Muscle of leg (tissue), 11 donors: Measurements from ENCODE around the gene CNIH2. TPM values are rescaled to one million over a fixed set of nuclear protein-coding genes. Genes with fewer than 3 reads are reported as not detected.
"Not testable (repeated sequence)": the region's sequence is repeated elsewhere in the genome, so short reads cannot be mapped to it uniquely, and the experiment has no call there.

Source experiments
- DNase-seq: peaks from one replicate; pipeline ENCODE4 v3.0.0; 2013
- H3K27ac ChIP-seq: one replicate; pipeline ENCODE4 v1.5.1; 2013; ENCODE audit warnings: mild to moderate bottlenecking, low read length, control low read depth
- H3K27me3 ChIP-seq: one replicate; pipeline ENCODE4 v1.6.1; 2013; ENCODE audit warnings: low read length; ENCODE audit not compliant: control insufficient read depth, insufficient read depth
- H3K36me3 ChIP-seq: one replicate; pipeline ENCODE4 v1.6.1; 2013; ENCODE audit warnings: low read length; ENCODE audit not compliant: control insufficient read depth, insufficient read depth
- H3K4me1 ChIP-seq: one replicate; pipeline ENCODE4 v1.6.1; 2013; ENCODE audit warnings: low read length; ENCODE audit not compliant: control insufficient read depth, insufficient read depth
- H3K4me3 ChIP-seq: one replicate; pipeline ENCODE4 v1.5.1; 2013; ENCODE audit warnings: low read length, control low read depth
- H3K9me3 ChIP-seq: replicated peaks from 2 replicates; pipeline ENCODE4 v1.6.1; 2013; ENCODE audit warnings: low read depth, low read length; ENCODE audit not compliant: control insufficient read depth
- WGBS: methylation state at CpG from one replicate; pipeline ENCODE4 v1.1.5; 2013; ENCODE audit warnings: missing lambda C conversion rate; ENCODE audit not compliant: insufficient coverage; 5-methylcytosine and 5-hydroxymethylcytosine counted together
- polyA plus RNA-seq, 8 donors: library from polyadenylated mRNA; unstranded; fragments of 120-200 nt; gene quantifications; one replicate each; pipeline versions ENCODE4 v1.2.1 to v1.2.3, GENCODE V29; 2013; ENCODE audit warnings: inconsistent platforms in 1 of 8, low replicate concordance in 1 of 8; ENCODE audit not compliant: insufficient read length in 8 of 8, insufficient read depth in 1 of 8
- total RNA-seq: library from RNA; stranded (reverse); fragments of 120-200 nt; gene quantifications from one replicate; pipeline ENCODE4 v1.2.4, GENCODE V29; 2013

The CNIH2 gene
- total and polyA plus RNA-seq, 9 donors = 1.0 to 5.4 (median 4.1) TPM

DNA sequence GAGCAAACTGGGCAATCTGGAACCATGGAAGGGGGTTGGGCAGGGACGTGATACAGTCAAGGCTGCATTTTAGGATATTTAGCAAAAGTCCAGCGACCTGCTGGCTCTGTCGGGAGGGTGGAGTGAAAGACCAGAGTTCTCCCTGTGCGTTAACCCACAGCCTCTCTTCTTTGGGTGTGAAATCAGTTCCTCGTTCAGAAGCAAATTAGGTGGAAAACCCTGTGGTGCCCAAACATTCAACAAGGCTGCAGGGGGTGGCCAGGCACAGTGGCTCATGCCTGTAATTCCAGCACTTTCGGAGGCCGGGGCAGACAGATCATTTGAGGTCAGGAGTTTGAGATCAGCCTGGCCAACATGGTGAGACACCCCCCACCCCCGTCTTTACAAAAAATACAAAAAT lies 19.6 kb downstream of the CNIH2 start:
- H3K9me3 ChIP-seq = no peaks in the 10 kb centered on the region
- WGBS = 54% methylated on average over 5 of the region's 8 CpGs
- no peak overlapping the region for H3K4me3 ChIP-seq
- DNase-seq = no peak
- no peaks in the 10 kb centered on the region for H3K4me1 ChIP-seq
- peaks cover 18% of the 10 kb centered on the region for H3K27me3 ChIP-seq
- no peak overlapping the region for H3K27ac ChIP-seq
- no peaks in the 10 kb centered on the region for H3K36me3 ChIP-seq

DNA sequence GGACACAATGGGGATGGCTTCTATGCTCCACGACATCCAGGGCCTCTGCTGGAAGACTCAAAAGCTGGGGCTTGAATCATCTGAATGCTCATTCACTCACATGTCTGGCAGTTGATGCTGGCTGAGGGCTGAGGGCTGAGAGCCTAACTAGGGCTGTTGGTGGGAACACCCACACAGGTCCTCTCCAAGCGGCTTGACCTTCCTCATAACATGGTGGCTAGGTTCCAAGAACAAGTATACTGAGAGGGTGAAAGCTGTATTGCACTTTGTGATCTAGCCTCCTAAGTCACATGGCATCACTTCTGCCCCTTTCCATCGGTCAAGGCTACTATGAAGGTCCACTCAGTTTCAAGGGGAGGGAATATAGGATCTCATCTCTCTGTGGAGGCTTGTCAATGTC lies 21.2 kb downstream of the CNIH2 start:
- 40% methylated on average over 1 of the region's 3 CpGs for WGBS
- Histone ChIP-seq H3K27me3 (peaks cover 3% of the 10 kb centered on the region), H3K27ac (no peak overlapping the region), H3K9me3 (no peaks in the 10 kb centered on the region), H3K36me3 (no peaks in the 10 kb centered on the region), H3K4me1 (no peaks in the 10 kb centered on the region), H3K4me3 (no peak overlapping the region)
- no peak for DNase-seq

DNA sequence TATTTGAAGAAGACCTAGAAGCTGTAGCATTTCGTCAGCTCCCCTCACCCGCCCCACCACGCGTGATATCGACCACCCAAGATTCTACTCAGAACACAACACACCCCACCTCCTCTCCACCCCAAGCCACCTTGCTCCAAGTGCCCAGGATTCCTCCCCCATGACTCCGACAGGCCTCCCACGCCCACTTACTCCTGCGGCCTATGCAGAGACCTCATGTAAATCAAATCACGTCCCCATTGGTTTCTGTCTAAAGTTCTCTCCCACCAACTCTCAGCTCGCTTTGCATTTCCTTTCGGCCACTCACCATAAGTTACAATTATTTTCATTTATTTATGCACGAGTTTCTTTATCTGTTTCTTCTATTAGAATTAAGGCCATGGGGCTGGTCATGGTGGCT lies 24.7 kb downstream of the CNIH2 start:
- peaks cover 4% of the 10 kb centered on the region for H3K27me3 ChIP-seq
- H3K27ac ChIP-seq = no peak overlapping the region
- WGBS = 82% methylated on average over 9 of the region's 12 CpGs
- no peak overlapping the region for H3K4me3 ChIP-seq
- DNase-seq = no peak
- H3K36me3 ChIP-seq = no peaks in the 10 kb centered on the region
- no peaks in the 10 kb centered on the region for H3K9me3 ChIP-seq
- H3K4me1 ChIP-seq = no peaks in the 10 kb centered on the region

DNA sequence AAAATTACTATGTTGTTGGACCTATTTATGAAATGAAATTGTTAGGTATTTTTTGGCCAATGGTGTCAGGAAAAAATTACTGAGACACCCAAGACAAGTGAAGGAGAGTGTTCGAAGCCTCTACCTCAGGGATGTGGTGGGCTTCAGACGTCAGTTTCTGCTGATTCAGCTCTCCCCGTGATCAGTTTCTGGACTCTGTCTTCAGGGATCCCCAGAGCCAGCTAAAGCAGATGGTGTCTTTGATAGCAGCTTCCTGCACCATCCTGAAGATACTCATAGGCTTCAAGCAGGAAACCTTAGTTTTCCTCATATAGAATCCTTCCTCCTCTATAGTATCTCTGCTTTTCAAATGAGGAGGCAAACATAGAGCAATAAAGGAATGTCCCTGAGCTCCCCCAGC lies 31.5 kb downstream of the CNIH2 start:
- H3K4me3 ChIP-seq = no peak overlapping the region
- no peak for DNase-seq
- 43% methylated on average over 3 of the region's 3 CpGs for WGBS

DNA sequence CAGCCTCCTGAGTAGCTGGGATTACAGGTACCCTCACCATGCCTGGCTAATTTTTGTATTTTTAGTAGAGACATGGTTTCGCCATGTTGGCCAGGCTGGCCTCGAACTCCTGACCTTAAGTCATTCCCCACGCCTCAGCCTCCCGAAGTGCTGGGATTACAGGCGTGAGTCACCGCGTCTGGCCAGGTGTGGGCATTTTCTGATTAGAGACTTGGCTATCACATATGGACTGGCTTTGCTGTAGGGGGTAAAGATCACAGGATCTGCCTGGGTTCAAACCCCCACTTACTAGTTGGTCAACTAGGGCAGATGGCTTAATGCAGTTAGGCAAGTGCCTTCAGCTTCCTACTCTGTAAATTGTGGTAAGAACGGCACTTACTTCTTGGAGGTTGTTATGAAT lies 32.3 kb downstream of the CNIH2 start:
- WGBS = no CpG with 5 or more reads among the region's 8 CpGs
- no peak for DNase-seq
- no peak overlapping the region for H3K27ac ChIP-seq
- no peaks in the 10 kb centered on the region for H3K9me3 ChIP-seq
- H3K4me1 ChIP-seq = peaks cover 29% of the 10 kb centered on the region
- no peak overlapping the region for H3K4me3 ChIP-seq
- peaks cover 19% of the 10 kb centered on the region for H3K27me3 ChIP-seq
- no peaks in the 10 kb centered on the region for H3K36me3 ChIP-seq

More for the DNA sequence above, 31.5 kb downstream of the CNIH2 start:
- H3K9me3 ChIP-seq = no peaks in the 10 kb centered on the region
- H3K4me1 ChIP-seq = peaks cover 22% of the 10 kb centered on the region
- no peak overlapping the region for H3K27ac ChIP-seq
- peaks cover 14% of the 10 kb centered on the region for H3K27me3 ChIP-seq
- H3K36me3 ChIP-seq = no peaks in the 10 kb centered on the region

DNA sequence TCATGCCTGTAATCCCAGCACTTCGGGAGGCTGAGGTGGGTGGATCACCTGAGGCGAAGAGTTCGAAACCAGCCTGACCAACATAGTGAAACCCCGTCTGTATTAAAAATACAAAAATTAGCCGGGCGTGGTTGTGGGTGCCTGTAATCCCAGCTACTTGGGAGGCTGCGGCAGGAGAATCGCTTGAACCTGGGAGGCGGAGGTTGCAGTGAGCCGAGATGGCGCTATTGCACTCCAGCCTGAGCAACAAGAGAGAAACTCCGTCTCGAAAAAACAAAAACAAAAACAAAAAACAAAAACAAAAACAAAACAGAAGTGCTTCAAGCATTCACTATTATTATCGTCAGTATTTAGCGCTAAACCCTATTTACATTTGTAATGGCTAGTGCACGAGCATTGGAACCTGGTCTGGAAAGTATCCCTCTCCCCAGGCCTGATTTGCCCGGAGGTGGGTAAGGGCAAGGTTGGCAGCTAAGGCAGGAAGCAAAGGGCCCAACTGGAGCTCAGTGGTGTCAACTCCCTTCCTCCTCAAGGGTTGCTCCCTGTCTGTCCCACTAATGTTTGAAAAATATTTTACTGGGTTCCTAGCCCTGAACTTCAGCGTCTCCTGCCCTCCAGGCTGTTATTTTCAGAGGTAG lies 32.9 kb downstream of the CNIH2 start:
- WGBS = 87% methylated on average over 5 of the region's 18 CpGs
- not testable (repeated sequence) for H3K4me3 ChIP-seq, DNase-seq, H3K27ac ChIP-seq, H3K36me3 ChIP-seq, H3K9me3 ChIP-seq
- H3K27me3 ChIP-seq = peaks cover 19% of the 10 kb centered on the region
- H3K4me1 ChIP-seq = peaks cover 33% of the 10 kb centered on the region

DNA sequence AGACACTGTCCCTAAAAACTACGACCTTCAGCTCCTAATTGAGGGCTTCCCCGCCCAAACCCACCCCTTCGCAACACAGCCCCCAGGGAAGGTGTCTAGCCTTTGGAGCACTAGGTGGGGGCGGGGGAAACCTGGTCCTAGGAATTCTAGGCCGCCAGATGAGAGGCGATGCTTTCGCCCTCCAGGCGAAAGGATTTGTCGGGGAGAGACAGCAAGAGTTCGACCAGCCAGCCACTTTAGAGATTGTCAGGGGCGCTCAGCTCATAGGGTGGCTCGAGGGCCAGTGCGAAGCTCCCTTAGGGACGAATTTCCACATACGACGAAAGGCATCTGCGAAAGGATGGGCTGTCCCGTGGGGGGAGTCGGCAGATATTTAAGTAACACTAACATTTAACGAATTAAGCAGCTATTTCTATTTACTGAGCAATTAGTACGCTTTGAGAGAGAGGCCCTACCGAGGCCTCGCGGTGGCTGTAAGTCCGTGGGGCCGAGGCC lies 33.5 kb downstream of the CNIH2 start:
- Histone ChIP-seq H3K36me3 (no peaks in the 10 kb centered on the region), H3K4me3 (peak overlapping the region; percentile 62), H3K27me3 (peaks cover 19% of the 10 kb centered on the region), H3K27ac (peak overlapping the region; percentile 97), H3K4me1 (peaks cover 38% of the 10 kb centered on the region), H3K9me3 (no peaks in the 10 kb centered on the region)
- no peak for DNase-seq
- 9% methylated on average over 14 of the region's 26 CpGs for WGBS

DNA sequence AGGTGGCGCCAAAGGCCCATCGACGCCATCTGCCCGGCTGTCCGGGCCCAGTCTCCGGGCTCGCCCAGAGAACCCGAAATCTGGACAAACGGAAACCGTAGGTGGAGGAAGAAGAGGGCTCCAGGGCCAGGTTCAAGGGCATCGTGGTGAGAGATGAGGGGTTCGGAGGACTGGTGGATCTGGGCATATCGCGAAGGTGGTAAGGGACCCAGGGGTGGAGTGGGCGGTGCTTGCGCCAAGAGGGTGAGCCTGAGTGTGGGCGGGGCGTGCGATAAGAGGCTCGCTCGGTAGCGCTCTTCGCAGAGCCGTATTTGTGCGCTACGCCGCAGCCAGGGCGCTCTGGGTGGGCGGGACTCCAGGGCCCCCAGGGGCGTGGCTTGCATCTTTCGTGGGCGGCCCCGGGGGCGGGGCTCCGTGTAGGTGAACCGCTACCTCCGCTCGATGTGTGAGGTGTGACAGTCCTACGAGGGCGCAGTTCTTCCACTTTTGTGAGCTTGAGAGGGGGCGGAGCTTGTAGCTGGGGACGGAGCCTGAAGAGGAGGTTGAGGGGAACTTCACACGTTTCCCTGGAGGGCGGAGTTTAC lies 34.1 kb downstream of the CNIH2 start:
- peaks cover 43% of the 10 kb centered on the region for H3K4me1 ChIP-seq
- peak; percentile 95 for DNase-seq
- H3K4me3 ChIP-seq = peak overlapping the region; percentile 62
- H3K36me3 ChIP-seq = no peaks in the 10 kb centered on the region
- under 1% methylated on average over 44 of the region's 44 CpGs for WGBS
- peak overlapping the region; percentile 97 for H3K27ac ChIP-seq
- H3K9me3 ChIP-seq = no peaks in the 10 kb centered on the region
- peaks cover 19% of the 10 kb centered on the region for H3K27me3 ChIP-seq

DNA sequence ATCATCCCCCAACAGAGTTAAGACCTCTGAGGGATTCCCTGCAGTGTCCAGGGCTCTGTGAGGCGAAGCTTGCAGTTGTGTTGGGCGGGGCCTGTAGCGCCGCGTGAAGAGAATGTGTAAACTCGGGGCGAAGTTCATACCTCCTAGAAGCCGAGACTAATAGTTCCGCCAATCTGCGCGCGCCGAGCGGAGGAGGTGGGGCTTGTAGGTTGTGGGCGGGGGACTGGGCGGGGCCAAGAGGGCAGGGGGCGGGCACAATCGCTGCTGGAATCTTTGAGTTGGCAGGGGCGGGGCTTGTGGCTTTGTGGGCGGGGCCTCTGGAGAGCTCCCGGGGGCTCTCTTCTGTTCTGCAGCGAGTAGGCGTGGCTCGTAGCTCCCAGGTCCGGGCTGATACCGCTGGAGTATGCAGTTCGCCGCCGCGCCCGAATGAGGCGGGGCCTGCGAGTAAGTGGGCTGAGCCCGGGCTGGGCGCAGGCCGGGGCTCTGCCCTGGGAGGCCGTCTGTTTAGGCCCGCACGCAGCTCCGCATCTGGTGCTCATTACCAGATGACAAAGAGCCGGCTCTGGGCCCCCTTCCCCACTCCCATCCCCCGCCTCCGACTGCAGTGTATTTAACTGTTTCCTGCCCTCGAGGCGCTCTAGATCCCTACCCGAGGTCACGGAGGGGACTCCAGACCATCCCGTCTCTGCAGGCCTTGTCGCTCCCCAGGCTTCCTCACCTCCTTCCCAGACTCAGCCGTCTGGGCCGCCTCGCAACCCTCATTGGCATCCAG lies 34.8 kb downstream of the CNIH2 start:
- H3K36me3 ChIP-seq = no peaks in the 10 kb centered on the region
- H3K4me1 ChIP-seq = peaks cover 50% of the 10 kb centered on the region
- H3K4me3 ChIP-seq = peak overlapping the region; percentile 62
- WGBS = 1% methylated on average over 47 of the region's 52 CpGs
- H3K27me3 ChIP-seq = peaks cover 15% of the 10 kb centered on the region
- peak overlapping the region; percentile 97 for H3K27ac ChIP-seq
- no peaks in the 10 kb centered on the region for H3K9me3 ChIP-seq
- peak; percentile 99 for DNase-seq
